ENCODE data around the gene SUSD5. TPM values are rescaled to one million over a fixed set of nuclear protein-coding genes. Genes with fewer than 3 reads are reported as not detected.
"Not testable (repeated sequence)": the region's sequence is repeated elsewhere in the genome, so short reads cannot be mapped to it uniquely, and the experiment has no call there.

SUSD5 gene
- total RNA-seq, 4 donors from 2014 or later: 2.6 to 11.8 (median 6.9) TPM

GRCh38 chr3:33113772-33114621 lies 104.6 kb downstream of the SUSD5 start, which contains the start of gene CRTAP:
Gene CRTAP, plus strand, starts transcription at chr3:33114014. Its CDS starts 64 bp downstream, at chr3:33114078.
- TF ChIP-seq CTCF (IDR thresholded peaks at IDR 0.05) (peak in 1 of 4 experiments; percentile 24), POLR2A (IDR thresholded peaks at IDR 0.05) (peak in 1 of 2 donors; percentile 40)
- H3K27me3 ChIP-seq: no peaks in the 10 kb centered on the region
- no peaks in the 10 kb centered on the region for H3K4me1 ChIP-seq
- intact Hi-C loops (cut with DNase I; ENCODE audit: low total_unique reads): no loop called here
- H3K36me3 ChIP-seq: no peaks in the 10 kb centered on the region
- peak within 1 kb of the TSS; percentile 35 to 56 for H3K4me3 ChIP-seq
- H3K9me3 ChIP-seq: no peaks in the 10 kb centered on the region
- peak within 1 kb of the TSS; percentile 93 for H3K27ac ChIP-seq
- DNase-seq: peak; percentile 97

- intact Hi-C loops (cut with DNase I; ENCODE audit: low total_unique reads): no loop called here
Measured at GRCh38 chr3:33111581-33111980, 107.0 kb downstream of the SUSD5 start.

GRCh38 chr3:33106854-33107253 lies 111.8 kb downstream of the SUSD5 start:
- H3K27ac ChIP-seq; intact Hi-C loops (cut with DNase I; ENCODE audit: low total_unique reads); H3K36me3 ChIP-seq; H3K9me3 ChIP-seq; H3K4me3 ChIP-seq; DNase-seq; H3K27me3 ChIP-seq; H3K4me1 ChIP-seq: not testable (repeated sequence)

More at GRCh38 chr3:33111581-33111980, 107.0 kb downstream of the SUSD5 start:
- TF ChIP-seq POLR2A (IDR thresholded peaks at IDR 0.05) (no peak), CTCF (IDR thresholded peaks at IDR 0.05) (no peak)
- Histone ChIP-seq H3K27me3 (no peaks in the 10 kb centered on the region), H3K4me3 (no peak overlapping the region), H3K9me3 (no peaks in the 10 kb centered on the region), H3K36me3 (no peaks in the 10 kb centered on the region), H3K4me1 (no peaks in the 10 kb centered on the region), H3K27ac (no peak overlapping the region)
- DNase-seq: no peak

GRCh38 chr3:33105341-33105948 lies 113.2 kb downstream of the SUSD5 start:
- no peaks in the 10 kb centered on the region for H3K4me1 ChIP-seq
- intact Hi-C loops (cut with DNase I; ENCODE audit: low total_unique reads): no loop called here
- H3K36me3 ChIP-seq: no peaks in the 10 kb centered on the region
- TF ChIP-seq CTCF (IDR thresholded peaks at IDR 0.05): no peak
- TF ChIP-seq POLR2A (IDR thresholded peaks at IDR 0.05): no peak
- no peak overlapping the region for H3K27ac ChIP-seq
- H3K27me3 ChIP-seq: no peaks in the 10 kb centered on the region
- H3K9me3 ChIP-seq: no peaks in the 10 kb centered on the region
- no peak for DNase-seq
- no peak overlapping the region for H3K4me3 ChIP-seq

GRCh38 chr3:33104803-33105202 lies 113.8 kb downstream of the SUSD5 start:
- Histone ChIP-seq H3K36me3 (no peaks in the 10 kb centered on the region), H3K27me3 (no peaks in the 10 kb centered on the region)
- intact Hi-C loops (cut with DNase I; ENCODE audit: low total_unique reads): no loop called here

More at GRCh38 chr3:33104803-33105202, 113.8 kb downstream of the SUSD5 start:
- Histone ChIP-seq H3K4me1 (no peaks in the 10 kb centered on the region), H3K27ac (no peak overlapping the region), H3K4me3 (no peak overlapping the region), H3K9me3 (no peaks in the 10 kb centered on the region)
- TF ChIP-seq POLR2A (IDR thresholded peaks at IDR 0.05): no peak
- no peak for TF ChIP-seq CTCF (IDR thresholded peaks at IDR 0.05)
- no peak for DNase-seq

All from uterus (tissue), 4 donors.